ENCODE results near the gene GAL3ST2. TPM values are rescaled to one million over a fixed set of nuclear protein-coding genes. Genes with fewer than 3 reads are reported as not detected.
"Not testable (repeated sequence)": the region's sequence is repeated elsewhere in the genome, so short reads cannot be mapped to it uniquely, and the experiment has no call there.

GAL3ST2 gene
- total RNA-seq, 1 donor from 2014 or later: 0.55 TPM

GRCh38 chr2:241817126-241817820, 40.7 kb downstream of the GAL3ST2 start:
- ATAC-seq: no peak
- no peak for DNase-seq (ENCODE audit: low spot score)

GRCh38 chr2:241817821-241818215, 41.2 kb downstream of the GAL3ST2 start:
- not testable (repeated sequence) for DNase-seq (ENCODE audit: low spot score); ATAC-seq

- ATAC-seq (peak; percentile 14), DNase-seq (ENCODE audit: low spot score) (peak; percentile 53)
Observed at GRCh38 chr2:241818229-241818942, 41.8 kb downstream of the GAL3ST2 start.

- ATAC-seq (peak; percentile 86), DNase-seq (ENCODE audit: low spot score) (peak; percentile 89)
Observed at GRCh38 chr2:241818943-241819270, 42.3 kb downstream of the GAL3ST2 start.

- ATAC-seq: not testable (repeated sequence)
- DNase-seq (ENCODE audit: low spot score): peak; percentile 52
Observed at GRCh38 chr2:241819947-241820624, 43.5 kb downstream of the GAL3ST2 start.

GRCh38 chr2:241820625-241821384, 44.2 kb downstream of the GAL3ST2 start:
- no peak for ATAC-seq
- DNase-seq (ENCODE audit: low spot score): peak; percentile 44

- DNase-seq (ENCODE audit: low spot score) (peak; percentile 44), ATAC-seq (no peak)
Observed at GRCh38 chr2:241821460-241822263, 45.0 kb downstream of the GAL3ST2 start.

- DNase-seq (ENCODE audit: low spot score): no peak
- no peak for ATAC-seq
Observed at GRCh38 chr2:241822264-241822623, 45.6 kb downstream of the GAL3ST2 start.

- not testable (repeated sequence) for DNase-seq (ENCODE audit: low spot score); ATAC-seq
Observed at GRCh38 chr2:241823531-241824437, 47.2 kb downstream of the GAL3ST2 start.

- ATAC-seq (no peak), DNase-seq (ENCODE audit: low spot score) (no peak)
Observed at GRCh38 chr2:241827394-241827793, 50.8 kb downstream of the GAL3ST2 start.

GRCh38 chr2:241833101-241833663, 56.6 kb downstream of the GAL3ST2 start:
- DNase-seq (ENCODE audit: low spot score): no peak
- no peak for ATAC-seq

- DNase-seq (ENCODE audit: low spot score); ATAC-seq: not testable (repeated sequence)
Observed at GRCh38 chr2:241833756-241834526, 57.3 kb downstream of the GAL3ST2 start.

GRCh38 chr2:241834527-241835210, 58.0 kb downstream of the GAL3ST2 start:
- ATAC-seq (no peak), DNase-seq (ENCODE audit: low spot score) (no peak)

- ATAC-seq (no peak), DNase-seq (ENCODE audit: low spot score) (no peak)
Observed at GRCh38 chr2:241835611-241836010, 59.0 kb downstream of the GAL3ST2 start.

GRCh38 chr2:241836292-241836691, 59.7 kb downstream of the GAL3ST2 start:
- DNase-seq (ENCODE audit: low spot score): no peak
- ATAC-seq: no peak

- DNase-seq (ENCODE audit: low spot score): no peak
- ATAC-seq: no peak
Observed at GRCh38 chr2:241837197-241837965, 60.8 kb downstream of the GAL3ST2 start.

Measured in left lobe of liver (tissue), 2 donors.